GM18508 (cell line): Measurements from ENCODE around the gene RNLS.

Source experiments
- ATAC-seq: cut with Tn5 transposase; IDR thresholded peaks from one replicate; pipeline ENCODE4 v1.9.1; 2021; ENCODE audit warnings: moderate number of reproducible peaks; ENCODE audit not compliant: insufficient read depth, unreplicated experiment

RNLS gene

GRCh38 chr10:88245974-88246511 lies 337.1 kb downstream of the RNLS start:
- no peak for ATAC-seq

- ATAC-seq, result no peak
These were observed 338.1 kb downstream of the RNLS start for GRCh38 chr10:88244781-88245625.

GRCh38 chr10:88243836-88244730 lies 339.0 kb downstream of the RNLS start:
- ATAC-seq, result no peak

- ATAC-seq, result no peak
These were observed 339.8 kb downstream of the RNLS start for GRCh38 chr10:88243202-88243744.

GRCh38 chr10:88241501-88241900 lies 341.6 kb downstream of the RNLS start:
- no peak for ATAC-seq

GRCh38 chr10:88239212-88239611 lies 343.9 kb downstream of the RNLS start:
- no peak for ATAC-seq

GRCh38 chr10:88238615-88238914 lies 344.6 kb downstream of the RNLS start:
- ATAC-seq, result no peak

GRCh38 chr10:88237896-88238614 lies 345.1 kb downstream of the RNLS start:
- ATAC-seq, result no peak

GRCh38 chr10:88236121-88236743 lies 346.9 kb downstream of the RNLS start:
- no peak for ATAC-seq

- ATAC-seq, result no peak
These were observed 348.8 kb downstream of the RNLS start for GRCh38 chr10:88234297-88234696.

- ATAC-seq, result no peak
These were observed 349.2 kb downstream of the RNLS start for GRCh38 chr10:88233870-88234269.

GRCh38 chr10:88232983-88233543 lies 350.1 kb downstream of the RNLS start:
- ATAC-seq, result no peak

GRCh38 chr10:88232029-88232895 lies 350.9 kb downstream of the RNLS start:
- no peak for ATAC-seq

GRCh38 chr10:88230251-88230650 lies 352.9 kb downstream of the RNLS start:
- no peak for ATAC-seq

- ATAC-seq, result no peak
These were observed 355.0 kb downstream of the RNLS start for GRCh38 chr10:88228130-88228529.

- no peak for ATAC-seq
These were observed 355.6 kb downstream of the RNLS start for GRCh38 chr10:88227342-88228018.

- no peak for ATAC-seq
These were observed 356.2 kb downstream of the RNLS start for GRCh38 chr10:88226891-88227290.

- ATAC-seq, result no peak
These were observed 357.0 kb downstream of the RNLS start for GRCh38 chr10:88226071-88226659.
